ENCODE data around the gene SUMF1.

The SUMF1 gene

DNA sequence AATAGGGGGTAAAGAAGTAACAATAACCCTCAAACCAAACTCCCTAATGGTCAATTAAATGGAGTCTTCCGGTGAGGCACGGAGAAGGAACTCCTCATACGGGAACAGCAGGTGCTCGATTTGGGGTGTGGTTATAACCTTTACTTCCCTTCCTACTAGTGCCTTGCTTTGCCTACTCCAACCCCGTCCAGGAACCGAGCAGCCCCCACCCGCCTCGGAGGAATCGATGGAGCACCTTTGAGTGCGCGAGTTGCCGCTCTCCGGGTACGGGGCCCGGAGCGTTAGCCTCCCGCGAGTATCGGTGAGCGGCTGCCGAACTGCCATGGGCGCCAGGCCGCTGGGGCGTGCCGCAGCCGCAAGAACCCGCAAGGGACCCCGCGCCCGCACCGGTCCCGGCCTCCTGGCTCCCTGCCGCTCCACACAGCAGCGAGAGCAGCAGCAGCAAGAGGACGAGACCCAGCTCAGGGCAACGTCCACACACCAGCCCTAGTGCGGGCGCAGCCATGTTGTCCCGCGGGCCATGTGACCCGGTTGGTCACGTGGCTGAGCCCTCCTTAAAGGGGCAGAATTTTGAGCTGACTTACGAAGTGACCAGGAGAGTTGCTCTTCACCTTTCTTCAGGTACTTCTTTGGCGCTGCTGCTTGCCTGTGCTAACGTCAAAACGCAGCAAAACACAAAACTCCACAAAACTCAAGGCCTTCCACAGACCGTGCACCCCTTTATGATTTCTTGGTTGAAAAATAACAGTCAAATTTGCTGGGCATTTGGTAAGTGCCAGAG, at the start of gene SUMF1:
SUMF1 (minus strand) TSS at position 529 of the 781 bp plus-strand sequence; CDS start at position 505, 24 bp downstream.
- DNase-seq = peak; percentile 72

- DNase-seq = no peak
These were observed 49.0 kb upstream of the SUMF1 start for GRCh38 chr3:4515916-4516579.

- no peak for DNase-seq
These were observed 47.8 kb upstream of the SUMF1 start for GRCh38 chr3:4514916-4515315.

GRCh38 chr3:4514321-4514720, 47.3 kb upstream of the SUMF1 start:
- no peak for DNase-seq

DNA sequence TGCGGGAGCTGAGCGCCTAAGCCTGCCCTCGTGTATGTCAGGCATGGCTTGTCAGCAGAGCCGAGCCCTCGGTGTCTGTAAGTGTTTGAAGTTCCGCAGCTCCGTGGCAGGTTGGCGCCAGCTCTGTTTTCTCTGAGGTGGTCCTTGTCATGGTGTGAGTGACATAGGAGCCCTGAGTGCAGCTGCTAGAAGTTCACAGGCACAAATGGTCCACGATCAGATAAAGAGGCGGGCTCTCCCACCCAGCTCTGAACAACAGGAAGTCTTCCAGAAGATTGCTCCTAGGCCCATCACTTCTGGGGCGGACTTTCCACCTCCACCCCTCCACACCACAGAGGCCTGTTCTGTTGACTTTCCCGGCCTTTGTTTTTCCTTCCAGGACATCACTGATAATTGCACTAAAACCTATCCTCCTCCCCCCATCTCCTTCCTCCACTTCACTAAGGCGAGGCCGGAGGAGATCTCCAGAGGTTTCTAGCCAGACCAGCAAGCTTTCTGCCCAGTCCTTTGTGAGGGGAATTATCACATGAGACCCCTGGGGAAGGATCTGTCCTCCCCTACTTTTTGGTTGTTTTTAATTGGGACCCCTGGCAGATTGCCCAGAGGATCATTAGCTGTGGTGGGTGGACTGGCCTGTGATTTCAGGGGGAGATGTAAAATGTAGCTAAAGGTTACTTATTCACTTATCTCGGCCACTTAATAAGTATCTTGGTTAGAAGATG, 46.0 kb upstream of the SUMF1 start:
- no peak for DNase-seq

DNA sequence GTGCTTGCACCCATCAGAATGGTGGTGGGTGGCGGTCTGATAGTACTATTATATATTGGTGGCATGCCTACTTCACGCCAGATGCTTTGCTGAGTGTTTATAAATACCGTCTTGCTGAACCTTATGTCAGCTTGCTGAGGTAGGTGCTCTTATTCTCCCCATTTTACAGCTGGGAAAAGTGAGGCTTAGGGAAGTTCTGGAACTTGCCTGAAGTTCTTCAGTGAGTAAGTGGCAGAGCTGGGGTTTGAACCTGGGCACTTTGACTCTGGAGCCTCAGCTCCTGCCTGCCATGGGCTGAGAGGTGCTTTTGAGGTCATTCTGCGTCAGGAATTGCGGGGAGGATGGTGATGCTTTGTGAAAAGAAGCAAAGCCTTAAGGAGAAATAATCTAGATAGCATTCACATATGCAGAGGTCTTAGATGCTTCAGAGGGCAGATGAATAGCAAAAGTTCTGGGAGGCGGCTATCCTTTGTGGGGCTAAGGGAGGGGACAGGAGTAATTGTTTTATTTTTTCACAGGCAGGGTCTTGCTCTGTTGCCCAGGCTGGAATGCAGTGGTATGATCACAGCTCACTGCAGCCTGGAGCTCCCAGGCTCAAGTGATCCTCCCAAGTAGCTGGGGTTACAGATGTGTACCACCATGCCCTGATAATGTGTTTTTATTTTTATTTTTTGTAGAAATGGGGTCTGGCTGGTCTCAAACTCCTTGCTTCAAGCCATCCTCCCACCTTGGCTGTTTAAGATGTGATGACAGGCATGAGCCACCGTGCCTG, 44.6 kb upstream of the SUMF1 start:
- DNase-seq = no peak

DNA sequence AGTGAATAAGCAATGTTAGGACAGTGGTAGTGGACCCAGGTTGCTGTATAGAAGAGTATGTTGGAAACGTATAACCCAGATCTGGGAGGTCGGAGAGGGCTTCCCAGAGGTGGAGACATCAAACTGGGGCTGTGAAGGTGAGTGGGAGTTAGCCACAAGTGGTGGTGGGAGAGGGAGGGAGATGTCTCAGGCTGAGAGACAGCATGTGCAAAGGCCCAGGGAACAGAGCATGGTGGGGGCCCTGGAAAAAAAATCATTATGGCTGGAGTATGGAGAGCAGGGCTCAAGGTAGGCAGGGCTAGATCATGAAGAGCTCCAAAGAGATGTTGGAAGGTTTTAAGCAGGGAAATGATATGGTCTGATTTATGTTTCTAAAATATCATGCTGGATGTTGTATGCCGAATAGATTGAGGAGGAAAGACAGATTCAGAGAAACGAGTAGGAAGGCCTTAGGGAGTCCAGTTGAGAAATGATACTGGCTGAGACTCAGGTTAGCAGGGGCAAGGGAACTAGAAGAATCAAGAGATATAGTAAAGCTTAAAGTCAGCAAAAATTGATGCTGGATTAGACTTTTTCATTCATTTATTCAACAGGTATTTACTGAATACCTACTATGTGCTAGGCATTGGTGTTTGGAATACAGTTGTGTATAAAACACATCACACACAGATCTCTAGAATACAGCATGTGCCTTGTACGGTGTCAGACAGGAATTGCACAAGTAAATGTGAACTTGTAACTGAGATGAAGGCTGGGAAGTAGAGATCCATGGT, 43.1 kb upstream of the SUMF1 start:
- no peak for DNase-seq

DNA sequence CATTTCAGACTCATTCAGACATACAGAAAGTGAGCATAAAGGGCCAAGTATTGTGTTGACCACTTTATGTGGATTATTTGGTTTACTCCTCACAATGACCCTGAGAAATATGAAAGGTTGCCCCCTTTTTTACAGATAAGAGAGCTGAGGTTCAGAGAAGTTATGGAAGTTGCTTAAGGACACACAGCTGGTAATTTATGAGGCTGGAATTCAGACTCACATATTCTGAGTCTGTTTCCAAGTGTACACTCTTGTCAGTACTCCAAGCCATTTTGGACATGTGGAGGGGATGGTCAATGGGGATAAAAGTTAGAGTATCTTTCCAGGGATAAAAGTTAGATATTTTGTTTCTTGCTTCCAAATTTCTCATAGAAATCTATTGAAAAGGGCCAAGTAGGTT, 42.0 kb upstream of the SUMF1 start:
- no peak for DNase-seq

DNA sequence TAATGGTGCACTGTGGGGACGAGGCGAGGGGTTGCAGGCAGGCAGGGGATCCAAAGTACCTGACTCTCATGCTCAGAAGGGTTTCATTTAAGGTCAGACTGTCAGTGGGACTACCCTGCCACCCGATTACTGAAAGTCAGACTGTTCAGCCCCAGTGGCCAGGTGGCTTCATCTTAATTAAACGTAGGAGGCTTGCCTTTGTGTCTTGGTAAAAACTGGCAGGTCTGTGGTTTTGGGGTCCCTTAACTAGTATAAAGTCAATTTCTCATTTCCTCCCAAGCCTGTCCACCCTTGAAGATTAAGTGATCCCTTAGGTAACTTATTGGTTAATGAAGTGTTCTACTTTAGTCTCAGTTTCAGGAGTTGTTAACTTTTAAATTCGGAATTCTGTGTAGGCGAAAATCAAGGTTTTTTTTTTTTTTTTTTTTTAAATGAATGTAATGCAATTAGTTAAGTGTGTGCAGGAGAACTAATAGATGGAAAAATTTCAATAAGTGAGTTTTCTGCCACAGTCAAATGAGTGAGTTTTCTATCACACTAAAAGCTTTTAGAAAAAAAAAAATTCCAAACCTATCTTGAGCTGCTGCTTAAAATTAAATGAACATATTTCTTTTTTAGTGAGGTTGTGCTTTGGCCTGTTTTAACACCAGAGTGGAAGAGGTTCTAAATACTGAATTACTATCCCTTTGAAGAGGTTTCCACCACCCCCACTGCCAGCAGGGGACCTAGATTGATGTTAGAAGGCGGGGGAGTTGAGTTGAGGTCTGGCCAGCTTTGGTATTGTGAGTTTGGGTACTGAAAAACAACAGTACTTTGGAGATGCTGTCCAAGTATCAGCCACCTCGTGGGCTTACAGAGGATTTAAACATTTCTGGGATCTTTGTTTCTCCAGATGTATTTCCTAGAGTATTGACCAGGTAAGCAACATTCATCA, 41.2 kb upstream of the SUMF1 start:
- DNase-seq = no peak

DNA sequence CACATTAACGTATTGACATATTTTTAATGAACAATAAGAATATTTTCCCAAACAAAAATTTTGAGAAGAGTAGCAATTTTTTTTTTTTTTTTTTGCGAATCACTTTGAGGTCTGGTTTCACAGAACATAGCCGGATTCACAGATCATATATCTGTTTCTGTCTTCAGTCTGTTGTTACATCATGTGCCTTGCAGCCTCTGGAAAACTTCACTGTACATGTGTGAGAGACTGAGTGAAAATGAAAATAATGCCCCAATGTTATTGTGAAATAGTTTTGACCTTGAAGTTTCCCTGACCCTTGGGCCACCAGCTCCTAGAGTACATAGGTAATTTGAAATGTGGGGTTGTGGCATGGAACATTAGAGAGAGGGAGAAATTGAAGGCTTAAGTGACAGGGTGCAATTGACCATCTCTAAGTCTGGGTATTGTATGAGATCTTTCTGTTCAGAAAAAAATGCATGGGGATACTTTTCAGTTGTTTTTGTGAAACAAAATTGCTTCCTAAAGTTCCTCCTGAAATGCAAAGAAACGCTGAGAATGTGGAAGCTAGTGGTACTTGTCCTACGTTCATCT, 40.0 kb upstream of the SUMF1 start:
- DNase-seq = no peak

DNA sequence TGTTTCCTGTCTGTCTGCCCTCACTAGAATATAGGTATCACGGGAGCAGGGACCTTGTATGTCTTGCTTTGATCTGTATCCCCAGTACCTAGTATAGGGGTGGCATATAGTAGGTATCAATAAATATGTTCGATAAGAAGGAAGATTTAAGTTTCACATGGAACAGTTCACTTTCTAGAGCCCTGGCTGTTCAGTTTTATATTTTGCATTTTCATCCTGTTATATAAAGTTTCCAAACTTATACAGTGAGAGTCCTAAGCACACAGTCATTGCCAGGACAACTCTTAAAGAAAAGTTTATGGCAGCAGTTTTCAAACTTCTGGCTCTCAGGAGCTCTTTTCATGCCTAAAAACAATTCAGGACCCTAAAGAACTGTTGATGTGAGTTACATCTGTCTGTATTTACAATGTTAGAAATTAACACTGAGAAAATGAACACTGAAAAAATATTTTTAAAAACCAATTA, 39.5 kb upstream of the SUMF1 start:
- no peak for DNase-seq

- DNase-seq = no peak
These were observed 38.9 kb upstream of the SUMF1 start for GRCh38 chr3:4505688-4506558.

- no peak for DNase-seq
These were observed 37.5 kb upstream of the SUMF1 start for GRCh38 chr3:4504340-4505261.

DNA sequence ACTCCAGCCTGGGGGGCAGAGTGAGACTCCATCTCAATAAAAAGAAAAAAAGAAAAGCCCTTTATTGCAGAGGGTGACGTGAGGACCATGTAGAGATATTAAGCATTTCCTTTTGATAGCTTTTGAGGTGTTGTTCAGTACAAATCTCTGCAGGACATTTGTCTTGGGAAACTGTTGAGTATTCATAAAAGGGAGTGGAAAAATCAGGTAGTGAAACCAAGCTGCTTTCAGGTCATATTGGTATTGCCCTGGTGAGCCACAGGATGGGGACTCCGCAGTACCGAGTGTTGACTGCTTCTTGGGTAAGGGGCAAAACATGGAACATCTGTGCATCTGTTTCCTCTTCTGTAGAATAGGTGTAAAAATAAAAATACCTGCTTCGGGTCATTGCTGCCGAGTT, 36.0 kb upstream of the SUMF1 start:
- no peak for DNase-seq

DNA sequence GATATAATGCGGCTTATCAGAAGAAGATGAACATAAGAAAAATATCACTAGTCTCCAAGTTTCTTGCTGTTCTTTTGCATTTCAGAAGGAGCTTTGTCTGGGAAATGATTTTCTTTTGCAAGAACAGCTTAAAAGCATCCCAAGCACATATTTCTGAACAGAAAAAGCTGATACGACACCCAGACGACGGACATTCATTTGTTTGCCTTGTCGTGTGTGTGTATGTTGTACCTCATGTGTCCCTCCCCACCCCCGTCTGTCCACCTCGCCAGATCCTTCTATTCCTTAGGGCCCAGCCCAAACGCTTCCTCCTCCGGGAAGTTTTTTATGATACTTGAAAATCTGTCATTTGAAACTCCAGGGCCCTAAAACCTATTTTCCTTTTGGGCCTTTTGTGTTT, 34.9 kb upstream of the SUMF1 start:
- DNase-seq = no peak

GRCh38 chr3:4501437-4501836, 34.4 kb upstream of the SUMF1 start:
- DNase-seq = no peak

DNA sequence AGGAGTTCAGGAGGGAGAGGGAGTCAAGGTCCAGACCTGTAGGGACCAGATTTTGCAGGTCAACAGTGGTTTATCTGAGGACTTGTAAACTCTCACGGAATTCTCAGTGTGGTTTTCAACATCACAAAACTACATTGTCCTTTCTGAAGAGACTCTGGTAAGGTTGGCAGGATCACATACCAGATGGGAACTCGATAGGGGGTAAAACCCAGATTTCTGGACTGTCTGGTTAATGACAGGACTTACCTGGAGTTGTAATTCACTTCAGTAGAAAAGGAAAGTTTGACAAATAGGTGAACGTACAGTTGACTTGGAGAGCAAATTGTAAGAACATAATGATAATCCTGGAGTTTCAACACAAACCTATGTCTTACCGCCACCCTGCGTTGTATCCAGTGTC, 31.4 kb upstream of the SUMF1 start:
- no peak for DNase-seq

DNA sequence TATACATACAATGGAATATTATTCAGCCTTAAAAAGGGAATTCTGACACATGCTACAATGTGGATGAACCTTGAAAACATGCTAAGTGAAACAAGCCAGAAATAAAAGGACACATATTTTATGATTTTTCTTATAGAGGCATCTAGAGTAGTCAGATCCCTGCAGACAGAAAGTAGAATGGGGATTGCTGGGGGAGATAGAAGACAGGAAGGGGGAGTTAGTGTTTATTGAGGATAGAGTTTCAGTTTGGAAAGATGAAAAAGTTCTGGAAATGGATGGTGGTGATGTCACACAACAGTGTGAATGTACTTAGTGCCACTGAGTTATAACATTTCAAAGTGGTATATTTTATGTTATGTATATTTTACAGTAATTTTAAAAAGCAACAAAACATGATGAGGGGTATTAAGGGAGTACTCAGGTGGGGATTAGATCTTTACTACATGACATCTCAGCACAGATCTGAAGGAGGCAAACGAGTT, 30.8 kb upstream of the SUMF1 start:
- no peak for DNase-seq

All from HCEC 1CT (cell line).